GM15510 (cell line): Measurements from ENCODE around the gene TAF4.

ENCODE experiments used
- POLR2A ChIP-seq: IDR thresholded peaks from 3 replicates; pipeline ENCODE4 v1.6.1; 2011; ENCODE audit warnings: borderline replicate concordance; ENCODE audit not compliant: insufficient read length; ENCODE audit errors: extremely low read depth

Gene TAF4

DNA sequence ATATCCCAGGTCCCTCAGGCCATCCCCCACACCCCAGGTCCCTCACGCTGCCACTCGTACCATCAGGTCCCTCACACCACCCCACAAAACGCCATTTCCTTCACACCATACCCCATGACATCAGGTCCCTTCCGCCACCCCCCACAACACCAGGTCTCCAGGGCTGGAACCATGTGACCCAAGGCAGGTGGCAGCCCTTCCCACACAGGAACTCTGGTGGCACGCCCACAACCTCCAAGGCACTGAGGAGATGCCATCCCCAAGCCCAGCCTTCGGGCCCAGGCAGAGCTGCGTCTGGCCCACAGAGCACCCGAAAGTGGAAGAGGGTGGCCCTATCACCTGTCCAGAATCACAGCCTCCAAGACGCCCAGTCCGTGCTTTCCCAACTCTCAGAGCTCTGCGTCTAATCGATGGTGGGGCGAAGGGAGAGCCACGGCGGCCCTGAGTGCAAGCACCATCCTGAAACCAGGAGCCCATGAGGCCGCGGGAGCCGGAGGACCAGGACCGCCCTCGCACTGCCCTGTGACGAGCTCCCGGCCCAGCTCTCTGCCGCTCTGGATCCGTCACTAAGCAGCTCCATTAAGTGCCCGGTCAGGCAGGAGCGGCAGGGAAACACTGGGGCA lies 12.7 kb downstream of the TAF4 start:
- no peak for TF ChIP-seq POLR2A

DNA sequence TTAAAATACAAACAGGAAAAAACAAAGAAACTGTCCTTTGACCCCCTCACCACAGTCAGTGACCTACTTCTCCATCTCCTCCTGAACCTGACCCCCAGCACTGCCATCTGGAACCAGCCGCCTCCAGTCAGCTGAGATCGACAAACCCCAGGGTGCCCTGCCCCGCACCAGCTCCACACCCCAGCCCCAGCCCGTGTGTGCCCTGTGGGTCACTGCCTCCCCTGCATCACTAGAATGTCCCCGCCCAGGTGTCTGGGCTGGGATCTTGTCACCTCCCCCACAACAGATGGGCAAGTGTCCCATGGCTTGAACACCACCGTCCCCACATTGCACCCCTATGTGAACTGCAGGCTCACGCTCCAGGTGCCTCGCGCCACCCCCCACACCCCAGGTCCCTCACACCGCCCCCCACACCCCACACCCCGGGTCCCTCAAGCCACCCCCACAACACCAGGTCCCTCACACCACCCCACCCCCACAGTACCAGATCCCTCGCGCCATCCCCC lies 13.3 kb downstream of the TAF4 start:
- TF ChIP-seq POLR2A, result no peak

DNA sequence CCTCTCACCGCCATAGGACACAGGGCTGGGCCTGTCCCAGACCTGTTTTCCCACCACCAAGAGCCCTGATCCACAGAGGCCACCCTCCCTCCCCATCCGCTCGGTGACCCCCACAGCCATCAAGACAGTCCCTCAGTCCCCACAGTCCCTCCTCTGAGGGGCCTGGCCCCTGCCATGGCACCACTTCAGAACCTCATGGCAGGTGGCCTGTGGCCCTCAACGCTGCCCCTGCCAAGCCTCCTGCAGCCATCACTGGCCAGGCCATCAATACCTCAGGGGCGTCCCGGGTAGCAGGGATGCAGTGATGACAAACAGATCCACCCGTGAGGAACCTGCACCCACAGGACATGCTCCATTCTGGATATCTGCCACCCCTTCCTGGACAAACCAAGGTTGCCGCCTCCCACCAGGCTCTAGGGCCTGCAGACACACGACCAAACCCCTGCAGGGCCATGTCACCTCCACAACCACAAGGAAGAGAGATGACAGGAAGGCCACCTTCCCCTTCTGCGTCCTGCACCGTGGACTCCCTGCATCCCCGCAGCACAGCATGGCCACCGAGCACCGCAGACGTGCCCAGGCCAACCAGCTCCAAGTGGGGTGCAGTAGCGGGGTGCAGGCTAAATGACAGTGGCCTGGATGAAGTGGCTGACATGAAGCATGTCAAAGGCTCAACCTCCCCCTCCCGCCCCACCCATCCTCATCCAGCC lies 14.0 kb downstream of the TAF4 start:
- TF ChIP-seq POLR2A, result no peak

DNA sequence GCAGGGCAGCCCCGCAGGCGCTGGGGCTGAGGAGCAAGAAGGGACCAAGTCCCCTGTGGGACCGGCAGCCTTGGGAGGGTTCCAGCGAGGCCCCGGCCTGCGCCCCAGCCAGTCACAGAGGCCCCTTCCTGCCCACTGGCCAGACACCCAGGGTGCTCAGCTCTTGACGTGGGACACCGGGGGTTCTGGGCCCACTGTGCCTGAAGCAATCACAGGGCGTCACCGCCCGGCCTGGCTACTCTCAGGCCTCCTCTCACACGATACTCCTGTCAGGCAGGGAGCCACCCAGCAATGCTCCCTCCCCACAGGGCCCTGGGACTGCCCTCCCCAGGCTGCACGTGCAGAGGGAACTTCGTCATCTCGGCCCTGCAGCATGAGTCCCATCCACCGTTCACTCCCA lies 14.5 kb downstream of the TAF4 start:
- no peak for TF ChIP-seq POLR2A

DNA sequence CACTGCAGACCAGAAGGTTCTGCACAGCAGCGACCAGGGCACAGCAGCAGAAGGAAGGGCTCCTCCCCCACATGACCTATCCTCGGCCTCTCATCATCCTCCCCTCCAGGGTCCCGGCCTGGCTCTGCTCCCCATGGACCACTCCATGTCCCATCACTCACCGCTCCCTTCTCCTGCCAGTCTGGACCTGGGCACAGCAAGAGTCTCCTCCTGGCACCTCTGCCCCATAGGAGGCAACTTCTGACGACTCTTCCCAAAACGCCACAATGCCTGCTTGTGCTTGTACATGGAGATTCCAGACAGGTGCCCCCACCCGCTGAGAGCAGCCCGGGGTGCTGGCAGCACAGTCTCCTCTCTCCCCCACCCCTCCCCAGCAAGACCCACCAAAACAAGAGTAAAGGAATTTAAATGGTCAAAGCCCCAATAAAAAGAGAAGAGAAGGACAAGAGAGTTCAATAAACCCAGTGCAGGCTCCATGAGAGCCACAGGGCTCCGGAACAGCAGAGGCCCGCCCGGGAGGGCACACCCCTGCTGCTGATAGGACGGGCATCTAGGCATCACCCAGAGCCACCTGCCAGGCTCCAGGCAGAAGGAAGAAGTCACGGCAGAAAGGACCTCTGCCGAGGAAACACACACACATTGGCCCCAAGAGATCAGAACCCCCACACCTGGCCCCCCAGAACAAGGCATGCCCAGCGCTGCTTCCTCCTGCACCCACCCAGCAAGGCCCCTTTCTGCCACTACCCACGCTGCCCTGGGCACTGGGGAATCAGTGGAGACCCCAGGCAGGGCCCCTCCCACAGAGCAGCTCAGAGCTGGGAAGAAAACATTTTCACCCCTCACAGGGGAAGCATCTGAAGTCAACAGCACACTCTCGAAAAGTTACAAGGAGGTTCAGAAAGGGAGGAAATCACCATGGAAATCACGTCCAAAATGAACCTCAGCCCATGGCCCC lies 15.2 kb downstream of the TAF4 start:
- TF ChIP-seq POLR2A, result no peak

DNA sequence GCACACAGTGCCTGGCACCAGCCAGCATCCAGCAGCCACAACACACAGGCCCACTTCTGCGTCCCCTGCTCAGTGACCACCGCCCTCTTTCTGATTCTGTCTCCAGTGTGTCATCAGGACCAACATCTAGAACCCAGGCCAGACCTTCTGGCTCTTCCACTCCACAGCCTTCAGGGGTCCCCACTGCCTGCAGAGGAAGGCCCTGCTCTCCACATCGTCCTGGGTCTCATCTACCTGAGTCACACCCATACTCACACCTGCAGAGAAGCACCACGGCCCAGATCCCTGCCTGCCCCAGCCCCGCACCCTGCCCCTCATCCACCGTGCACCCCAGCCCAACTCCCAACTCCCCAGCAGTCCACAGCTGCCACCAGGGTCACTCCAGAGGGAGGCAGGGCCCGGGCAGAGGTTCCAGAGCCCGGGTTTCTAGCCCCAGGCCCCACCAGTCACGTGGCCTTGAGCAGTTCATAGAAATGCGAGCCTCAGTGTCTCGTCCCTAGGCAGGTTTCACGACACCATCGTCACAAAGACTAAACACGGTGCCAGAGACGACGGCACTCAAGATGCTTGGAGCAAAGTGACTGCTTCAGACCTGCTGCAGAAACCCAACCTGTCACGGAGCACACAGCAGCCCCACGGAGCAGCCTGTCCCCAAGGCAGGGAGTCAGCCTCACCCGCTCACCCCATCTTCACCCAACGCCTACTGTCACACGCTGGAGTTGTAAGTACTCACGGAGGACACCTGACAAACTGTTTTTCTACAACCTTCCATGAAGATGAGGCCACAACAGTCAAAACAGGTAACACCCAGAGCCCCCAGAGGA lies 16.1 kb downstream of the TAF4 start:
- no peak for TF ChIP-seq POLR2A

DNA sequence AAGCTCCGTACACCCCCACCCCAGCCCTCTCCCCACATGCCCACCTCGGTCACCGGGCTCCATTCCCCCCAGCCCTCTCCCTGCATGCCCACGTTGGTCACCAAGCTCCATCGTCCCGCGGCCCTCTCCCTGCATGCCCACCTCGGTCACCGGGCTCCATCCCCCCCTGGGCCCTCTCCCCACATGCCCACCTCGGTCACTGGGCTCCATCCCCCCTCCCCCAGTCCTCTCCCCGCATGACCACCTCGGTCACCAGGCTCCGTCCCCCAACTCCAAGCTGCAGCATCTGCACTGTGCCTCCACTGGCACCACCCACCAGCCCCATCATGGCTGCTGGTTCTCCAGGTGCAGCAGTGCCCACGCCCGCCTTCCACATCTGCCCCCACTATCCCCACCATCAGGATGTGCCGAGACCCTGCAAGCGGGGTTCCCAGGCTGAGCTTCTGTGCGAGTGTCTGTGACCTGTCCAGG lies 16.8 kb downstream of the TAF4 start:
- no peak for TF ChIP-seq POLR2A

GRCh38 chr20:62048346-62048761 lies 17.3 kb downstream of the TAF4 start:
- TF ChIP-seq POLR2A, result no peak

DNA sequence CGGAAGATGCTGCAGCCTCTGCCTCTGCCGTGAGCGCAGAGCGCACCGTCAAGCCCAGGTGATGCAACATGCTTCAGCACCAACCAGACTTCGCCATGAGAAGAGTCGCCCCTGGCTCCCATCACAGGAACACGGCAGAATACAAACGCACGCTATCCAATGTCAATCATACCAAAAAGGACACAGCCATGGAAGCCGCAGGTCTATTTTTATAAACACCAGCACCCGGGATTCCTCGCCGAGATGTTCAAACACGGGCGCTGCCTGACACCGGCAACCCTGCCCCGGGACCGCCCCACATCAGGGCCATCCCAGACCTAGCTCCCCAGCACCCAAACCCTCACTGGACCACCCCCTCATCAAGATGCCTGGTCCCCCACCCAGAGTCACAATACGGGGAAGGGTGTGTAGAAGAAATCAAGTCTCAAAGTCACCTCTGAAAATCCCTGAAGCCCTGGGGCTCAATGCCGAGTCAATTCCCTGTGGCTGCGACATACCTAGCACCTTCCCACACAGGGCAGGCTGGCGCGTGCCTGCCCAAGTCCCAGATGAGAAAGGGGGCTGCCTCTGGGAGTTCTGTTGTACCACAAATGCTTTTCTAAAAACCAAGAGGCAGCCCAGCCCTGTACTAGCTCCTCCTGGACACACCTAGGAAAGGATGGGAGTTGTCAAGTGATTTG lies 17.9 kb downstream of the TAF4 start:
- TF ChIP-seq POLR2A, result no peak

DNA sequence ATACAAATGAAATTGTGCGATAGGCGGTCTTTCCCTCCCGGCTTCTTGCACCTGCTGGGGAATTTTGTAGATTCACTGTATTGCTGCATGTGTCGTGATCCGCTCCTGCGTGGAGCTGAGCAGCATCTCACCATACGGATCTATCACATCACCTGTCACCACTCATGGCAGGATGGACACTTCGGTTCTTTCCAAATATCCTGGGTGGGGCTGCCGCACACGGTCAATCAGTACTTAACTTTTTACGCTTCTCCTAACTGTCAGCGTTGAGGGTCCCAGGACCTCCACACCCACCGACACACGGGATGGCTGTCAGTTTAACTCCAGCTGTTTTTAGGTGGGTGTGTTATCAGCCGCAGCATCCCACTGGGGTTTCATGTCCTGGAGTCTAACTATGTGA lies 19.2 kb downstream of the TAF4 start:
- no peak for TF ChIP-seq POLR2A

DNA sequence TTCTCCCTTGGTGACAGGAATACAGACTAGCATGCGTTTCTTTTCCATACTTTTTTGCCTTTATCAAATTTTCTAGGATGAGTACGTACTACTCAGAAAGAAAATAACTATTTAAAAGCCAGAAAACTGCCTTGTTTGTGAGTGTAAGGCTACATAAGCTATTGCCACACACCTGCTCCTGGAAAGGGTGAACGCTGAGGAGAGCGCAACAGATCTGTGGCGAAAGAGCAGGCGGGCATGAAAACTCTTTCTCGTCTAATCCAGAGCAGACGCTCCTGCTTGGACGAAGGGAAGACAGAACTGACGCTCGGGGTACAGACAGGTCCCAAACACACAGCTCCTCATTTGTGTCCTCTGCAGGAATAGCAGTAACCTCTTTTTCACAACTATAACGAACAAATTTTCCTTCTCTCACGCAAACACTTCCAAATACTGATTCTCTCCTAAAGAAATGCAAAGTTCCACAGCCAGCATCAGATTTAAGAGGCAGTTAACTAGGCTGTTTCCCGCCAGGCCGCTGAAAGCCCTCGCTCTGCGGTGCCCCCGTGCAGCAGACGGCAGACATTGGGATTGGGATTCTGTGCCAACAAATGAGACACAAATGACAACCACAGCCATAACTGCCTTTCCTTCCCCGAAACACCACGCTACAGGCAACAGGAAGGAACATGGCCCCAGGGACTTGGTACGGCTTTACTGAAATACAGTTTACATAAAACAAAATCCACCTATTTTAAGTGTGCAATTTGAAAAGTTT lies 20.0 kb downstream of the TAF4 start:
- no peak for TF ChIP-seq POLR2A

DNA sequence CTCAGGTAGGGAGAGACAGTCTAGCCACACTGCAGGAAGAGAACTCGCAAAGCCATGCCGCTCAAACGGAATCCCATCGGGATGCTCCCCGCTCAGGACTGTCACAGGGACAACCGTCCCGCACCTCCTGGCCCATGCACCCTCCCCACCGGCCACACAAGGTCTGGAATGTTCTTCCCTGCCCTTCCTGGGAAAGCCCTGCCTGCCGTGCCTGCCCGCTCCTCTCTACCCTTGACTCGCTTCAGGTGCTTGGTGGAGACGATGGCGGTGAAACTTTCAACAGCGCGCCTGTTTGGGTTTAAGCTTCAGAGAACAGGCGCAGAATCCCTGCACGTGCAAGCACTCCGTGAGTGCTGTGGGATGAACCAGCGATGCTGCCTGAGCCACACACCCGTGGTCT lies 20.6 kb downstream of the TAF4 start:
- no peak for TF ChIP-seq POLR2A

DNA sequence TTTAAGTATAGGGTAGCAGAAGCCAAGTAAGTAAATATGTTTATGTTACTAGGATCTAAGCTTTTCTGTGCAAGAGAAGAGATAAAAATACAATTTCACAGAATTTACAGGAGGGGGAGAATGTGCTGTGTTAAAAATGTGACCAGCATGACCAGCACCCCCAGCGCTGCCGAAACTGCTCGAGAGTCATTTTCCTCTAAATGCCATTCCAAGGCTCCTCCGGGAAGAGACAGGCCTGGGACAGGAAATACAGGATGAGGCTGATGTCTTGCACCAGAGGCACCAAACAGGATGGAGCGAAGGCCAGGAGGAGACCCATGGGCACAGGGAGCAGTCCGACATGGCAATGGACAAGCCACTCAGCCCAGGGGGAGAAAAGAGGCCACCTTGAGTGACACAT lies 21.1 kb downstream of the TAF4 start:
- no peak for TF ChIP-seq POLR2A
